Measurements from ENCODE around the gene TMEM158.

The TMEM158 gene

GRCh38 chr3:45205126-45205525, 21.0 kb downstream of the TMEM158 start:
- no peak for DNase-seq (ENCODE audit: extremely low read depth in 1 of 2, low read depth in 1 of 2)

- DNase-seq (ENCODE audit: extremely low read depth in 1 of 2, low read depth in 1 of 2): no peak
Measured at GRCh38 chr3:45204136-45204535, 22.0 kb downstream of the TMEM158 start.

GRCh38 chr3:45199837-45200648, 26.0 kb downstream of the TMEM158 start:
- no peak for DNase-seq (ENCODE audit: extremely low read depth in 1 of 2, low read depth in 1 of 2)

GRCh38 chr3:45198264-45199260, 27.5 kb downstream of the TMEM158 start:
- DNase-seq (ENCODE audit: extremely low read depth in 1 of 2, low read depth in 1 of 2): no peak

- no peak for DNase-seq (ENCODE audit: extremely low read depth in 1 of 2, low read depth in 1 of 2)
Measured at GRCh38 chr3:45194791-45195190, 31.3 kb downstream of the TMEM158 start.

GRCh38 chr3:45191924-45192417, 34.1 kb downstream of the TMEM158 start:
- no peak for DNase-seq (ENCODE audit: extremely low read depth in 1 of 2, low read depth in 1 of 2)

GRCh38 chr3:45191424-45191823, 34.7 kb downstream of the TMEM158 start:
- DNase-seq (ENCODE audit: extremely low read depth in 1 of 2, low read depth in 1 of 2): no peak

GRCh38 chr3:45188719-45189659, 37.1 kb downstream of the TMEM158 start:
- DNase-seq (ENCODE audit: extremely low read depth in 1 of 2, low read depth in 1 of 2): no peak

GRCh38 chr3:45187694-45188141, 38.4 kb downstream of the TMEM158 start:
- peak in 1 of 2 donors; percentile 14 for DNase-seq (ENCODE audit: extremely low read depth in 1 of 2, low read depth in 1 of 2)

GRCh38 chr3:45186871-45187270, 39.2 kb downstream of the TMEM158 start:
- DNase-seq (ENCODE audit: extremely low read depth in 1 of 2, low read depth in 1 of 2): no peak

- no peak for DNase-seq (ENCODE audit: extremely low read depth in 1 of 2, low read depth in 1 of 2)
Measured at GRCh38 chr3:45185461-45185860, 40.6 kb downstream of the TMEM158 start.

GRCh38 chr3:45185052-45185451, 41.0 kb downstream of the TMEM158 start:
- DNase-seq (ENCODE audit: extremely low read depth in 1 of 2, low read depth in 1 of 2): no peak

- DNase-seq (ENCODE audit: extremely low read depth in 1 of 2, low read depth in 1 of 2): no peak
Measured at GRCh38 chr3:45183872-45184262, 42.2 kb downstream of the TMEM158 start.

- no peak for DNase-seq (ENCODE audit: extremely low read depth in 1 of 2, low read depth in 1 of 2)
Measured at GRCh38 chr3:45182915-45183871, 42.9 kb downstream of the TMEM158 start.

GRCh38 chr3:45181496-45181895, 44.6 kb downstream of the TMEM158 start:
- DNase-seq (ENCODE audit: extremely low read depth in 1 of 2, low read depth in 1 of 2): no peak

GRCh38 chr3:45180899-45181298, 45.2 kb downstream of the TMEM158 start:
- DNase-seq (ENCODE audit: extremely low read depth in 1 of 2, low read depth in 1 of 2): no peak

GRCh38 chr3:45180051-45180450, 46.0 kb downstream of the TMEM158 start:
- no peak for DNase-seq (ENCODE audit: extremely low read depth in 1 of 2, low read depth in 1 of 2)

- DNase-seq (ENCODE audit: extremely low read depth in 1 of 2, low read depth in 1 of 2): no peak
Measured at GRCh38 chr3:45179163-45179562, 46.9 kb downstream of the TMEM158 start.
